Stimulated activated CD8-positive, alpha-beta memory T cell treated with anti-CD3 and anti-CD28 coated beads, Interleukin-7, amount 100 ng/mL, for 1 hour (primary cell): ENCODE results near the gene PHGDH.
"Not testable (repeated sequence)": the region's sequence is repeated elsewhere in the genome, so short reads cannot be mapped to it uniquely, and the experiment has no call there.

ENCODE experiments used
- DNase-seq, 2 donors: peaks; one replicate each; pipeline ENCODE4 v3.0.0-alpha.2; 2020; ENCODE audit warnings: low read depth in 2 of 2

PHGDH gene

DNA sequence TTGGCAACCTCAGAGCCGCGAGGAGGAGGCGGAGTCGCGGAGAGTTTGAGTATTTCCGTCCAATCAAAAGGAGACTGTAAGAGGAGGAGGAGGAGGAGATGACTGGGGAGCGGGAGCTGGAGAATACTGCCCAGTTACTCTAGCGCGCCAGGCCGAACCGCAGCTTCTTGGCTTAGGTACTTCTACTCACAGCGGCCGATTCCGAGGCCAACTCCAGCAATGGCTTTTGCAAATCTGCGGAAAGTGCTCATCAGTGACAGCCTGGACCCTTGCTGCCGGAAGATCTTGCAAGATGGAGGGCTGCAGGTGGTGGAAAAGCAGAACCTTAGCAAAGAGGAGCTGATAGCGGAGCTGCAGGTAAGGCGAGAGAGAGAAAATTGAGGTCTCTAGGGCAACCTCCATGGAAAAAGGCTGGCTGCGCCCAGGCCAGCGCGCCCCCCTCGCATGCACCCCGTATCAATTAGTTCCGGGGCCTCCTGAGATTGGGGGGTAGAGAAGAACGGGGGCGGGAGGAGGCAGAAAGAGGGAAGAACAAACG lies at the start of gene PHGDH:
Gene PHGDH (plus strand): TSS at position 131 of the 538 bp plus-strand sequence. CDS start 89 bp downstream, at position 220.
- no peak for DNase-seq

DNA sequence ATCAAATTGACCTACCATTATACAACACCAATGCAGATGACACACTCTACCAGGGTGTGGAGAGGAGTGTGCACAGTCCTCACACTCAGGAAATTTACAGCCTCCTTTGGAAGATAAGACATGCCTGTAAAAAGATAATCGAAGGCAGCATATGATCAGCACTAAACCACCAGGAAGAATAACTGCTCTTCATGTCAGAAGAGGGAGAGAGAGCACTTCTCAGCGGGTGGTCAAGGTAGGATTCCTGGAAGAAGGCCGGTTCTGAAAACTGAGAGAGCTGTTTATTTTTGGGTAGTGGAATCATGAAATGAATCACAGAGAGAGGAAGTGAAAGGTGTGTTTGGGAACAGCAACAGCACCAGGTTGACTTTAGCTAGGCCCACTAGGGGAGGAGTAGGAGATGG lies 49.7 kb upstream of the PHGDH start:
- no peak for DNase-seq

DNA sequence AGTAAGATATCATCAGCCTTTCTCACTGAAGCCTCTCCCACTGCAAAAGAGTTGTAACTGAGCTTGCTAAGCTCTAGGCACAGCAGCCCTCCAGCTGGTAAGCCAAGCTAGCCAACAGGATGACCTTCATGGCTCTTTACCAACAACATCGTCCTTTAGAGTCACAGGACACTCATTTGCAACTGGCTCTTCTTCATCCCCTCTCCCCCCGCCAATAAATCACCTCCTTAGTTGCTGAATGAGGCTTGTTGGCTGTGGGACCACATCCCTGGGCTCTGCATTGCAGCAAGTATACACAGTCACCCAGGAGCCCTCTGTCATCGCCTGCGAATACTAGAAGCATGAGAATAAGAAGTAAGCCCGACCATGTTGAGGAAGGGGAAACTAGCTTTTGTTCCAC lies 47.7 kb upstream of the PHGDH start:
- DNase-seq = no peak

DNA sequence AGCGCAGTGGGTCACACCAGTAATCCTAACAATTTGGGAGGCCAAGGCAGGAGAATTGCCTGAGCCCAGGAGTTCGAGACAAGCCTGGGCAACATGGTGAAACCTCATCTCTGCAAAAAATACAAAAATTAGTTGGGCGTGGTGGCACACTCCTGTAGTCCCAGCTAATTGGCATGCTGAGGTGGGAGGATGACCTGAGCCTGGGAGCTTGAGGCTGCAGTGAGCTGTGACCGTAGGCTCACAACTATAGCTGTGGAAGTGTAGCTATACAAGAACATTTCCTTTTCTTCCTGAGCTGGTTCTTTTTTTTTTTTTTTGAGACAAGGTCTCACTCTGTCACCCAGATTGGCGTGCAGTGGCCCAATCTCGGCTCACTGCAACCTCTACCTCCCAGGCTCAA lies 44.6 kb upstream of the PHGDH start:
- DNase-seq = no peak

DNA sequence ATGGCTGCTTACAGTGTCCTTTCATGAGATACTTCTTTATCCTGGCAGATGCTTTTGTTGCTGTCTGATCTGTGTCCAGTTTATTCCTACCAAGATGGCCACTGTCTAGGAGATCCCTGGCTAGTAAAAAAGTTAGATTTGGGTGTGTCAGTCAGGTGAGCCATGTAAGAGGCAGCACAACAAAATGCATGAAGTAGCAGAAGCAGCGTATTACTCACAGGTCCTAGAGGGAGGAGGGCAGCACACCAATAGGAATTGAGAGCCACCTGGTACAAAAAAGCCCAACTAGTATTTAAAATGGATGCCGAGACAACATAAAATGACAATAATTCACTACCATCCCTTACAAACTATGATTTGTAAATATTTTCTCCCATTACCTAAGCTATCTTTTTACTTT lies 40.8 kb upstream of the PHGDH start:
- DNase-seq = no peak

DNA sequence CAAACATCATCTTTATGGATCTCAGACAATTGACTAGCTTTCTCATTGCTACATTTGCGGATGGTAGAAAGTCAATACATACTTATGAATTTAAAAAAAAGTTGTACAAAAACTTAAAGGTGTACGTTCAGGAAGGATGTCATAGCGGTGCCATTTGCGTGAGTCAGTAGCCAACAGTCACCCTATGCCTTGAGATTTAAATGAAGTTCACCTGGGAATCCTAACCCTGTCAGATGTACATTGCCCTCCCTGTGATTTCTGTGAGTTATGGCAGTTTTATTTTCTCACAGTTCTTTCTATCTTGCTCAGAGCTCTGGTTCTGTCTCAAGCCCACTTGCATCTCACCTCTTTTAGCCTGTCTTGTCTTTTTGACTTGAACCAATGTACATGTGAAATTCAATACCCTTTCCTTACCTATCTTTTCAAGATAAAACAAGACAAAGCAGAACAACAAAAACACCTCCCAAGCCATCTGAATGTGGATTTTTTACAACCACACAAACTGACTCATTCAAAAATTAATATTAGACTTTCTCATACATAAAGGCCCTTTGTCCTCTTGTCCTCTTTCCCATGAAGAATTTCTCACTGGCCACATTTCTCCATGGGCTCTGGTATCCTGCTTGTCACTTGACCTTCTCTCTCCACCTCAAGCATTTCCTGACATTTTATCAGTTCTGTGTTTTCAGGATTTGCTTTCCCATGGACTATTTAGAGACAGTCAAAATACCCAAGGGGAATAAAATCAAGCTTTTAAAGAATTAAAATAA lies 38.4 kb upstream of the PHGDH start:
- DNase-seq = no peak

DNA sequence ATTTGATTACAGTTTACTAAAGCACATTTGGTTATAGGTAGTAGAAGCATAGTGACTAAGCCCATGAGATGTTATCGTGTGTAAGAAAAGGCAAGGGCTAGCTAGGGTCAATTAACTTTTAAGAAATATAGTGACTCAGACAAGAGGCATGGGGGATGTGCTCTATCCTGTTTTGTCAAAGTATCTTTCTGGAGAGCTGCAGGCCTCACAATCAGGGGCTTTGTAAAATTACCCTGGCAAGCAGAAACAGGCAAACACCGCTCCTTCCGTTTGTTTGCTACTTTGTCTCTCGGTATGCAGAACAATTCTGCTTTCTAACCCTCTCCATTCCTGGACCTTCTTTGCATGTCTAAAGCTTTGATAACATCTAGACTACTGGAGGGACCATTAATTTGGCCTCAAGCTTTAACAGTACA lies 37.6 kb upstream of the PHGDH start:
- no peak for DNase-seq

DNA sequence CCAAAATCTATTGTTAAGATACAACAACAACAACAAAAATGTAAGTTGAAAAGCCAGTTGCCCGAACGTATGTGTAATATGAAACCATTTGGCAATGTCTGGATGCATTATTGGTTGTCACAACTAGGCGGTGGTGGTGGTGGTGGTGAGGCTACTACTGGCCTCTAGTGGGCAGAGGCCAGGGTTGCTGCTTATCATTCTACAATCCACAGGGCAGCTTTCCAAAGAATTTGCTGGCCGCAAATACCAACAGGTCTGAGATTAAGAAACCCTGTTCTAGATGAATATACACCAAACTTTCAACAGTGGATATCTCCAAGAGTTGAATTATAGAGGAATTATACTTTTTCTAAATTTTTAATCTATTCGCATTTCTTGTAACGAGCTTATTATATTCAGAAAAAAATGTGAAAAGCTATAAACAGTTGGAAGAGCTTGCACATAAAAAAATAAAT lies 36.9 kb upstream of the PHGDH start:
- DNase-seq = no peak

DNA sequence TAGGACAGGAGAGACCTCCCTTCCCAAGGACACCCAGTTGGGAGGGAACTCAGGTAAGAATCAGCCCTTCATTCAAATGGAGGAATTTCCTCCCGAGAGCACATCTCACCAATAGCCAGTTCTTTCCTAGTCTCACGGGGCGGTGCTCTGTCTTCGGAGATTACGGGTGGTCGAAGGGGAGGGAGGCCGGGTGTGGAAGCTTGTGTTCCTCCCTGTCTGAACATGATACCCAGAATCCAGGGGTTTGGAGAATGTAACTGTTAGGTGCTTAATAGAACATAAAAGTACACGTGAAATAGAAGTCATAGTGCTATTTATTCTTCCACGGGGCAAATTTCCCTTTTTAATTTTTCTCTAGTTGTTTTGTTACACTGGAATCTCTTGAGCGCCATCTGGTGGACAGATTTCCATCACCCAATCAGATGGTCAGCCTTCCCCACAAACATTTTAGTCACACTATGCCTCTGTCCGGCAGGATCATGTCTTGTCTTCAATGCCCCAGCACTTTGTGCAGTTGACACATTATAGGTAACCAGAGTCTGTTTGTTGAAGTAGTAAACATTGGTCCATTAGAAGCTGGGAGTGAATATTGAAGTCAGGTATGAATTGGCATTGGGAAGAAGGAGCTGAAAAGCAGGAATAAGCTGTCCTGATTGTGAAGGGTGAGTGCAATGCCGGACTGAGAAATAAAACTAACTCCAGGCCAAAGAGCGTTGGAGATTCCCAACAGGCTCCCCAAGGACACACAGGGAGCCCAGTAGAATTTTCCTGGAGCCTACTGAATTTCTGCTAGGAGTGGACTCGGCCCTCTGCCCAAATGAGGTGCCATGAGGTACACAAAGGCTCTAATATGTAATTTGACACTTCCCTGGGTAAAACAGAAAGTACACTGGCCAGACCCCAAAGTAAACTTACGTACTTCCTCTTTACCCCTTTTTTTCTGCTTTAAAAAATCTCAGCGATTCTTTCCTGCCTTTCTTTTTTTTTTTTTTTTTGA lies 36.1 kb upstream of the PHGDH start:
- DNase-seq = peak in 1 of 2 donors; percentile 44

DNA sequence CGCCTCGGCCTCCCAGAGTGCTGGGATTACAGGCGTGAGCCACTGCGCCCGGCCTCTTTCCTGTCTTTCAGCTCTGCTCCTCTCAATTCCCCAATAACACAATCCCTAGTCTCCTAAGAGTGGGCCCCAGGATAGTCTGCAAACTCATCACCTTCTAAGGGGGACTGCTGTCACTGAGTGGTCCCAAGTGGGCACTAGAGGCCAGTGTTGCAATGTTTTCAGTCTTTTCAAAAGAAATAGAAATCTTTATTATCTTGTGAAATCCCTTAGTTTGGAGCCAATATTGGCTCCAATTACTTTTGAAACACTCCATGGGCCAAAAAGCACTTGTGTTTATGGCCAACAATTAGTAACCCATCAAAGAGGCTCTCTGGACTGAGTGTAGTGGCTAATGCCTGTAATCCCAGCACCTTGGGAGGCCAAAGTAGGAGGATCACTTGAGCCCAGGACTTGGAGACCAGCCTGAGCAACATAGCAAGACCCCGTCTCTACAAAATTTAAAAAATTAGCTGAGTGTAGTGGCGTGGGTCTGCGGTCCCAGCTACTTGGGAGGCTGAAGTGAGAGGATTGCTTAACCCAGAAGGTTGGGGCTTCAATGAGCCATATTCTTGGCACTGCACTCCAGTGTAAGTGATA lies 35.0 kb upstream of the PHGDH start:
- no peak for DNase-seq

DNA sequence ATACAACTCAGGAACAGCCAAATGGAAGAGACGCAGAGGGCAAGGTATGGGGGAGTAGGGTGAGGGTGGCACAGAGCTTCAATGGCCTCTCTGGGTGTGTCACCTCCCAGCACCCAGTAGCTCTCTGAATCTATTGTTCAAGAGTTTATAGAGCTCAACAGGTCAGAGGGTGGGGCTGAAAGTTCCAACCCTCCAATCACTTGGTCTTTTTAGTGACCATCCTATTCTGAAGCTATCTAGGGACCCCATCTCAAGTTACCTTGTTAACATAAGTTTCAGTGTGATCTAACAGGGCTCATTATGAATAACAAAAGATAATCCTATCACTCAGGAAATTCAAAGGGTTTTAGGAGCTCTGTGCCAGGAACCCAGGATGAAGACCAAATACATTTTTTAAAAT lies 32.5 kb upstream of the PHGDH start:
- DNase-seq = no peak

DNA sequence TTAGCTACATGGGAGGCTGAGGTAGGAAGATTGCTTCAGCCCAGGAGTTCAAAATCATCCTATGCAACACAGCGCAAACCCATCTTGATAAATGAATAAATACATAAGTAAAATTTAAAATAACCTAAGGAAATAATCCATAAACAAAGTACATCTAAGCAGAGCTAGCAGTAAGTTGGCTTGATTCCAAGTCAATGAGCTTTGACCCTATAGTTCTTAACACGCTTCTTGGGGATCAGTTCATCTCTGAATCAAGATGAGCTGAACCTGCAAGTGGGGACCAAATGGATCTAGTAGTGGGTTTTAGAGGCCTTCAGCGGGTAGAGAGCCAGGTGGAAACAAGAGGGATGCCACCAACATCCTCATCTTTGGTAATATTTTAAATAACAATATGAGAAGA lies 31.5 kb upstream of the PHGDH start:
- no peak for DNase-seq

DNA sequence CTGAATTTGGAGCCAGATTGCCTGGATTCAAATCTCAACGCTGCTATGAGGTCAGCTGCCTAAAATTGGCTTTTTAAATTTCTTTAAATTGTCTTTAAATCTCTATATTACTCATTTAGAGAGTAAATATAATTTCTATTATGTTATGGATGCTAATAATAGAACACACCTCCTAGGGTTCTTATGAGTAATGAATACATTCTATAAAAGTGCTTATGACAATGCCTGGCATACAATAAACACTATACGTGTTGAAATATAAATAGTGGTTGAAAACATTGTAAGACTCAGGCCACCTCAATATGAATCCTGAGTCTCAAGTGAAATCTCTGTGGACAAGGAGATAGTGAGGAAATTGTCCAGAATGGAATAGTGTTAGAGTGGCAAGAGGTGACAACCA lies 31.0 kb upstream of the PHGDH start:
- no peak for DNase-seq

DNA sequence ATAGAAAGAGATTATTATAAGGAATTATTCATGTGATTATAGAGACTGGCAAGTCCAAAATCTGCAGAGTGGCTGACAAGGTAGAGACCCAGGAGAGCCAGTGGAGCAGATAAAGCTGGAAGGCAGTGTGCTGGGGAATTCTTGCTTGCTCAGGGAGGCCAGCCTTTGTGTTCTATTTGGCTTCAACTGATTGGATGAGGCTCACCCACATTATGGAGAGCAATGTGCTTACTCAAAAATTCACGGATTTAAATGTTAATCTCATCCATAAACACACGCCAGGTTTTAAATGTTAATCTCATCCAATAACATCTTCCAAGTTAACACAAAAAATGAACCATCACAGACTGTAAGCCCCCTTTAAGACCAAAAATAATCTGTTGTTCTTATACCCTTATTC lies 30.2 kb upstream of the PHGDH start:
- no peak for DNase-seq

DNA sequence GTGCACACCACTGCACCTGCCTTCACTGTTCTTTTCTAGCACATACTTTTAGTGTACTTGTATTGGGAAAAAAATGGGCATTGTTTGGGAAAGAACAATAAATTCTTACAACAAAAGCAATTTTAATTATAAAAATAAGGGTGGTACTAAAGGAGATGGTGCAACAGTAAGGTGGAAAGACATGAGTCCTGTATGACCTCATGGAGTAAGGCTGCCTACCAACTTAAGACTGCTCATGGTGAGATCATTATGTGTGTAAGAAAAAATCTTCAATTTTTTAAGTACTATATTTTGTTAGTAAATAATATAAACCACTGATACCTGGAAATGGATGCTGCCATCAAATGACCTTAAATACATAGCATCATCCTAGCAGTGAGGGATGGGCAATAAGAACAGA lies 29.6 kb upstream of the PHGDH start:
- no peak for DNase-seq

DNA sequence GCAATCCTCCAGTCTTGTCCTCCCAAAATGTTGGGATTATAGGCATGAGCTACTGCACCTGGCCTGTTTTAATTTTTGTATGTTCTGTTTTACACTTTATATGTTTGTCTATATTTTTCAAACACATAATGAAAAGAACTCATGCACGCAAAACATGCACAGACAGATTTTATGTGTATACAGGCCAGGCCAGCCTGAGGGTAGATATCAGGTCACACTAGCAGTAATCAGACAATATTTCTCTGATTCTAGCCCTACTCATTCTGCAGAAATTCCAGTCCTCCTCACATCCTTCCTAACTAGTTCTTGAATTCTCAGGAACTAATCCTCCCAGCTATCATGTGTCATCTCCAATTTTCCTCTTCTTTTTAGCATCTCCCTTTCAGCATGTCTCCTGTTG lies 27.8 kb upstream of the PHGDH start:
- no peak for DNase-seq

DNA sequence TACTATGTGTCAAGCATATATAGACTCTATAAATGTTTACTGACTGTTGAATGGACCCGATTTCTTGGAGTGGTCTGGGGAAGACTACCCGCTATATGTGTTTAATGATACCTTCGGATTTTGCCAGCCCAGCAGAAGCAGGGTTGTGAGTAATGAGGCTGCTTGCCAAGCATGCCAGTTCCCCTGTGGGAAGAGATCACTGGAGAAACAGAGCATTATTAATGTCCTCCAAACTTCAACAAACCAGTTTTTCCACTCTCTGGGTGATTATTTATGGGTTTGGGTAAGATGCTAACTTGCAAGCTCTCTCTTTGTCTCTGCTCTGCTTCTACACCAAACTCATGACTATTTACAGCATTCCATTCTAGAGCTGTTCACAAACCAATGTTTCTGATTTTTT lies 25.1 kb upstream of the PHGDH start:
- no peak for DNase-seq

DNA sequence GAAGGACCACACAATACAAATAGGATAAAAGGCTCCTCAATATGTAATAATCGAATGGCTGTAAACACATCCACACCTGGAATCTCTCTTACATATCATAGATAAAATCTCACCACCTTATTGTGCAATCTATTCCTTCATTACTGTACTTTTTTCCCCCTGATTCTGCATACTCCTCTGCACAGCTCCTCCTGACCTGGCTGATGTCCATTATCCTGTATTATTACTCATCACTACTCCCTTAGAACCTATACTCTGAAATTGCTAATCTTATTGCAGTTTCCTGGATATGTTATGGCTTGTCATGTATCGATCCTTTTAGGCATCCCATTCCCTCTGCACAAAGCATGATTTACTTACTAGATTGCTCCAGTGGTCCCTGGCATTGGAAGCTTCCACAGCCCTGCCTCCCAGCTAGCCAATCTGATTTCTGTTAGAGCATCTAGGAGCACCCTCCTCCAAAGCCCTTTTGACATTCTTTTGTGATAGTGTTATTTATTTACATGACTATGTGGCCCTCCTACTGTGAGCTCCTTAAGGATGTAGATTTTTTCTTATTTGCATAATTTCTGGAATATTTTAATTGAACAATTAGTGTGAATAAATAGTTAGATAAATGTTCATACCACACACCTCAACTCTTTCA lies 24.2 kb upstream of the PHGDH start:
- DNase-seq = no peak

DNA sequence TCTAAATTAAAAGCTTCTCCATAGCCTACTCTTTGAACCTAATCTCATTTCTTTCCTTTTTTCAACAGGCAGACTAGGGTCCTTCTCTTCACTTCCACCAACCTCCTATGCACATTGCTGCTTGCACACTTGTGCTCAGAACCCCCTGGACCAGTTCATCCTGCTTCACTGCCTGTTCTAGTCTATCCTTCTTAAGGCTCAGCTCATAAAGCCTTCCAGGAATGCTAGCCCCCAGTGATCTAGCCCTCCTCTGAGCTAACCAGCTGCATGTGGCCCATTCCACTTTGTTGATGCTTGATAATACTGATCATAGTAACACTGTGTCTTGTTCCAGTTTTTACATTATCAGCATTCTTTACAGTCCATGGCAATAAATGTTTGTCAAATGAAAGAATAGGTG lies 22.9 kb upstream of the PHGDH start:
- no peak for DNase-seq

DNA sequence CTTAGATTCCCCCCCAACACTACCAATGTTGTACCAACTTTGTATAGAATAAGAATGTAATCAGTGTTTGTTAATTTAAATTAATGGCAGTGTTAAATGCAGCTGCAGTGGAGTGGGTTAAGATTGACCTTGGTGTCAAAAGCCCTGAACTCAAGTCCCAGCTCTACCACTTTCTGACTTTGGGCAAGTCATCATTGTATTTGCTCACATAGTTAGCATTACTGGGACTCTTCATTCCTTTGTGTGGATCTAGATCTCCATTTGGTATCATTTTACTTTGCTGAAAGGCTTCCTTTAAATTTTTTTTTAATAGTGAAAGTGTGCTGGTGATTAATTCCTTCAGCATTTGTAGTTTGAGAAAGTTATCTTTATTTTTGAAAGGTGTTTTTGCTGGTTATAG lies 22.2 kb upstream of the PHGDH start:
- no peak for DNase-seq

DNA sequence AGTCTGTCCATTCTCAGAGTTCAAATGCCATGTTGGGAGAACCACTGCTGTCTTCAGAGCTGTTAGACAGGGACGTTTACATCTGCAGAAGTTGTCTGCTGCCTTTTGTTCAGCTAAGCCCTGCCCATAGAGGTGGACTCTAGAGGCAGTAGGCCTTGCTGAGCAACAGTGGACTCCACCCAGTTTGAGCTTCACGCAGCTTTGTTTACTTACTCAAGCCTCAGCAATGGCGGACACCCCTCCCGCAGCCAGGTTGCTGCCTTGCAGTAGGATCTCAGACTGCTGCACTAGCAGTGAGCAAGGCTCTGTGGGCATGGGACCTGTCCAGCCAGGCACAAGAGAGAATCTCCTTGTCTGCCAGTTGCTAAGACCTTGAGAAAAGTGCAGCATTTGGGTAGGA lies 14.9 kb upstream of the PHGDH start:
- DNase-seq = not testable (repeated sequence)

DNA sequence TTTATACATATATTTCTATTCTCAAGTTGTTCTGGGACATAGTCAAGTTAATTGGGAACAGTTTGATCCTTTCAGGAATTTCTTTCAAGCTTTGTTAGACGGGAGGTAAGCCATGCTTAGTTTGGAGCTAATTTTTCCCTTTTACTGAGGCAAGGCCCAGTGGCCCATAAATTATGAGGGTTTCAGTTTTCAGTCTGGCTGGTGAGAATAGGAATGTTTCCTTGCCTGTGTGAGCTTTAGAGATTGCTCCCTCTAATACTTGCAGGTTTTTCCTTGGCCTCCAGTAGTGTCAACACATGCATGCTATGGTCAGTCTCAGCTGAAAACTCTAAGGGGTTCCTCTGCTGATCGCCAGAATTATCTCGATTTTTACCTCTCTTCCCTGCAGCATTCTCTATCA lies 14.1 kb upstream of the PHGDH start:
- no peak for DNase-seq
